Kidney (tissue), 14 donors: Measurements from ENCODE around the gene EREG. TPM values are rescaled to one million over a fixed set of nuclear protein-coding genes. Genes with fewer than 3 reads are reported as not detected.

Source experiments
- DNase-seq, 5 donors: peaks; one replicate each; pipeline ENCODE4 v3.0.0-alpha.2; 2013 to 2020
- FAIRE-seq: peaks from 2 replicates; lab custom pipeline; 2012; peaks lifted over from hg19 to GRCh38; lab: Jason Lieb, UNC
- H3K27ac ChIP-seq, 2 donors: one replicate each; pipeline ENCODE4 v1.7.0; 2013; ENCODE audit warnings: low read depth in 2 of 2, low read length in 2 of 2, inconsistent platforms in 1 of 2
- H3K27me3 ChIP-seq: one replicate; pipeline ENCODE4 v1.7.1; 2013; ENCODE audit warnings: low read length, inconsistent platforms; ENCODE audit not compliant: control insufficient read depth, insufficient read depth
- H3K36me3 ChIP-seq, 3 donors: one replicate each; pipeline versions ENCODE4 v1.7.0 to v1.7.1; 2013; ENCODE audit warnings: low read length in 3 of 3, control low read depth in 1 of 3, inconsistent platforms in 1 of 3; ENCODE audit not compliant: insufficient read depth in 3 of 3, control insufficient read depth in 2 of 3
- H3K4me1 ChIP-seq, 3 donors: one replicate each; pipeline versions ENCODE4 v1.7.0 to v1.7.1; 2013; ENCODE audit warnings: low read length in 3 of 3, inconsistent platforms in 1 of 3, low read depth in 1 of 3; ENCODE audit not compliant: control insufficient read depth in 2 of 3, insufficient read depth in 2 of 3
- H3K4me3 ChIP-seq, 3 donors: one replicate each; pipeline versions ENCODE4 v1.7.0 to v1.8.1; 2013; ENCODE audit warnings: low read length in 3 of 3, control low read depth in 1 of 3, inconsistent platforms in 1 of 3
- H3K9ac ChIP-seq, 3 donors: one replicate each; pipeline versions ENCODE4 v1.7.0 to v1.7.1; 2013; ENCODE audit warnings: low read length in 3 of 3, control low read depth in 1 of 3, inconsistent platforms in 1 of 3
- H3K9me3 ChIP-seq, 3 donors: one replicate each; pipeline versions ENCODE4 v1.7.0 to v1.7.1; 2013; ENCODE audit warnings: low read length in 3 of 3, control low read depth in 1 of 3, inconsistent platforms in 1 of 3; ENCODE audit not compliant: control insufficient read depth in 2 of 3, insufficient read depth in 1 of 3
- intact Hi-C: fragments of 100-400 bp; cut with DNase I; formaldehyde crosslinking; loops from one replicate; pipeline ENCODE4 v1.11.1; 2022
- polyA plus RNA-seq: library from polyadenylated mRNA; stranded (reverse); fragments of 350-450 nt; fragmentation: Illumina TruSeq; extraction: RNeasy Lipid Tissue Mini Kit (QIAGEN cat#74804); gene quantifications from one replicate; pipeline ENCODE4 v1.2.3, GENCODE V29; 2014; ENCODE audit warnings: low read depth, low replicate concordance; ENCODE audit not compliant: insufficient read depth
- total RNA-seq: library from RNA; stranded (reverse); fragmentation: NEBNext Ultra II Directional; extraction: Animal tissue kit (Norgen Biotek cat#: 25700); gene quantifications from one replicate; pipeline ENCODE4 v1.2.1, GENCODE V29; 2021
- TF ChIP-seq, protein P1 (sequence below): IDR thresholded peaks from 3 replicates; pipeline ENCODE4 v1.5.1; 2012; ENCODE audit warnings: mild to moderate bottlenecking, moderate library complexity, borderline replicate concordance; ENCODE audit not compliant: insufficient read depth; ENCODE audit errors: extremely low read depth
- donor health status: control.
- donor health status: control.
- donor health status: control.
- donor health status: control.
- donor health status: control.
- donor health status: DM: yes; HTN: yes; CAD: no.
- donor health status: Normal renal cell carcinoma (clear cell type).

EREG gene
- total and polyA plus RNA-seq, 2 donors from 2014 or later: 0.44 TPM; not detected in 1

DNA sequence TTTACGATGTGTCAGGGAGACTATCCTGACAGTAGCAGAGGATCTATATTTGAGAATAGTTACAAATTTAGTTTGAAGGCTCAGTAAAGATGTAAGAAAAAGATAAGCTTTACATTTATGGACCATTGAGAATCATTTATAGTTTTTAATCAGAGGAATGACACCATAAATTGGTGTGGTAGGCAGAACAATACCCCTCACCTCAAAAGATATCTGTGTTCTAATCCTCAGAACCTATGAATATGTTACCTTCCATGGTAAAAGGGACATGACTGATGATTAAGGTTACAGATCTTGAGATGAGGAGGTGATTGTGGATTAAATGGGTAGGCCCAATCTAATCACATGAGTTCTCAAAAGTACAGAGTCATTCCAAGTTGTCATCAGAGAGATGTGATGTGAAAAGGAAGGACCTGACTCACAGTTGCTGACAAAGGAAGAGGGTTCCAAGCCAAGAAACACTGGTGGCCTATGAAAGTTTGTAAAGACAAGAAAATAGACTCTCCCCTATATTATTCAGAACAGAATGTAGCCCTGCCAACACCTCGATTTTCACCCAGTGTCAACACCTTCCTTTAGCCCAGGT lies 27.0 kb downstream of the EREG start:
- H3K27me3 ChIP-seq: no peaks in the 10 kb centered on the region
- intact Hi-C loops: loop anchor here (10.0 kb wide), 1 partner anchor 143 kb away; no protein-coding TSS in a partner anchor
- DNase-seq (no peak), FAIRE-seq (no peak)
- no peak overlapping the region for H3K9ac ChIP-seq
- no peaks in the 10 kb centered on the region for H3K9me3 ChIP-seq
- no peak overlapping the region for H3K4me3 ChIP-seq
- H3K4me1 ChIP-seq: no peaks in the 10 kb centered on the region
- TF ChIP-seq, protein P1, sequence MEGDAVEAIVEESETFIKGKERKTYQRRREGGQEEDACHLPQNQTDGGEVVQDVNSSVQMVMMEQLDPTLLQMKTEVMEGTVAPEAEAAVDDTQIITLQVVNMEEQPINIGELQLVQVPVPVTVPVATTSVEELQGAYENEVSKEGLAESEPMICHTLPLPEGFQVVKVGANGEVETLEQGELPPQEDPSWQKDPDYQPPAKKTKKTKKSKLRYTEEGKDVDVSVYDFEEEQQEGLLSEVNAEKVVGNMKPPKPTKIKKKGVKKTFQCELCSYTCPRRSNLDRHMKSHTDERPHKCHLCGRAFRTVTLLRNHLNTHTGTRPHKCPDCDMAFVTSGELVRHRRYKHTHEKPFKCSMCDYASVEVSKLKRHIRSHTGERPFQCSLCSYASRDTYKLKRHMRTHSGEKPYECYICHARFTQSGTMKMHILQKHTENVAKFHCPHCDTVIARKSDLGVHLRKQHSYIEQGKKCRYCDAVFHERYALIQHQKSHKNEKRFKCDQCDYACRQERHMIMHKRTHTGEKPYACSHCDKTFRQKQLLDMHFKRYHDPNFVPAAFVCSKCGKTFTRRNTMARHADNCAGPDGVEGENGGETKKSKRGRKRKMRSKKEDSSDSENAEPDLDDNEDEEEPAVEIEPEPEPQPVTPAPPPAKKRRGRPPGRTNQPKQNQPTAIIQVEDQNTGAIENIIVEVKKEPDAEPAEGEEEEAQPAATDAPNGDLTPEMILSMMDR: no peak
- H3K27ac ChIP-seq: no peak overlapping the region
- H3K36me3 ChIP-seq: no peaks in the 10 kb centered on the region

DNA sequence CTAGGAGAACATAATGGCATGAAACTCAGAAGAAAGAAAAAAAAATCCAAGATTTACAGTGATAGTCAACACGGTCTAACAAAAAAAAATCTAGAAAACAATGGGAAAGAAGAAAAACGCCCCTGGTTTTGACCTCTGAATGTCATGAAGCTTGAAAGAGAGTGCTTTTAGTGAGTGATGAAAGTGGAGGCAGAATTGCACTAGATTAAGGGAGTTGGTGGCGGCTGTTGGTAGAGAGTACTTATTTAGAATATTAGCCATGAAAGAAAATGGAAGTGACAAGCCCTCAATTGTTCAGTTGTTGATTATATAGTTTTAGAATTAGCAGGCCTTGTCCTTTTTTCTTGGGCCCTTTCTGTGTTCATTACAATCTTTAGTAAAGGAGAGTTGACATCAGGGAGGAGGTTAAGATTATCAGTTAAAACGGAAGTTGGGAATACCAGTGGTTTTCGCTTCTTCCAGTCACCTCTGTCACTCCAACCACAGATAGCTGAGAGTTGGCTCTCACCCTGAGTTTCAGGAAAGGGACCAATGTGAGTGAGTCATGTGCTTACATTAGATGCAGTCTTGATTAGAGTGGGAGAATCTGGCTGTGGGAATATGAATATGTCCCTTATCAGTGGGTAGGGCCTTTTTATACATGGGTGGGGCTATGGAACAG lies 29.7 kb downstream of the EREG start:
- H3K9me3 ChIP-seq: no peaks in the 10 kb centered on the region
- no peak overlapping the region for H3K27ac ChIP-seq
- FAIRE-seq (no peak), DNase-seq (no peak)
- H3K36me3 ChIP-seq: no peaks in the 10 kb centered on the region
- TF ChIP-seq, protein P1: no peak
- no peaks in the 10 kb centered on the region for H3K27me3 ChIP-seq
- H3K4me1 ChIP-seq: no peaks in the 10 kb centered on the region
- intact Hi-C loops: loop anchor here (10.0 kb wide), 1 partner anchor 140 kb away; no protein-coding TSS in a partner anchor
- no peak overlapping the region for H3K4me3 ChIP-seq
- no peak overlapping the region for H3K9ac ChIP-seq

DNA sequence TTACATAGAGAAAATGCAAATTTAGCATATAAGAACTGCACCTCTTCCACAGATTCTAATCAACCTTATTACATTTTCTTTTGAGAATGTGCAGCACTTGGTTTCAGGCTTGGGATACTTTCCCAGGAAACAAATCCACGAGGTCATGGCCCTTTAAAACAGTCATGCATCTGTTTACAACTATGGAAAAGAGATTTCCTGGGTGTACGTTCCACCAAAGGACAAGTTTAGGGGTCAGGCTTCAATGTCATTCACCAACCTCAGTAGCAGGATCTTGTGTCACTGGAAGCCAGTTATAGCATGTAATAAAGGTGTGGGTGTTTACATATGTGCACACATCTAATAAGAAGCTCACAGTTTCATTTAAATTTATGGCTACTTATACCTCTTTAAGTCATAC lies 30.7 kb downstream of the EREG start:
- H3K9me3 ChIP-seq: no peaks in the 10 kb centered on the region
- H3K4me3 ChIP-seq: no peak overlapping the region
- H3K4me1 ChIP-seq: no peaks in the 10 kb centered on the region
- no peaks in the 10 kb centered on the region for H3K36me3 ChIP-seq
- TF ChIP-seq, protein P1: no peak
- no peak overlapping the region for H3K9ac ChIP-seq
- no peak overlapping the region for H3K27ac ChIP-seq
- intact Hi-C loops: loop anchor here (10.0 kb wide), 1 partner anchor 139 kb away; no protein-coding TSS in a partner anchor
- no peaks in the 10 kb centered on the region for H3K27me3 ChIP-seq
- DNase-seq (no peak), FAIRE-seq (no peak)
